HG02678 (cell line): ENCODE measurements around the gene MRRF.
A peak's percentile ranks its signal among the peaks of the same experiment; 100 is the strongest.

Experiments
- ATAC-seq: cut with Tn5 transposase; IDR thresholded peaks from one replicate; pipeline ENCODE4 v1.9.1; 2021; ENCODE audit warnings: mild to moderate bottlenecking, moderate library complexity; ENCODE audit not compliant: unreplicated experiment

MRRF gene, protein sequence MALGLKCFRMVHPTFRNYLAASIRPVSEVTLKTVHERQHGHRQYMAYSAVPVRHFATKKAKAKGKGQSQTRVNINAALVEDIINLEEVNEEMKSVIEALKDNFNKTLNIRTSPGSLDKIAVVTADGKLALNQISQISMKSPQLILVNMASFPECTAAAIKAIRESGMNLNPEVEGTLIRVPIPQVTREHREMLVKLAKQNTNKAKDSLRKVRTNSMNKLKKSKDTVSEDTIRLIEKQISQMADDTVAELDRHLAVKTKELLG

DNA sequence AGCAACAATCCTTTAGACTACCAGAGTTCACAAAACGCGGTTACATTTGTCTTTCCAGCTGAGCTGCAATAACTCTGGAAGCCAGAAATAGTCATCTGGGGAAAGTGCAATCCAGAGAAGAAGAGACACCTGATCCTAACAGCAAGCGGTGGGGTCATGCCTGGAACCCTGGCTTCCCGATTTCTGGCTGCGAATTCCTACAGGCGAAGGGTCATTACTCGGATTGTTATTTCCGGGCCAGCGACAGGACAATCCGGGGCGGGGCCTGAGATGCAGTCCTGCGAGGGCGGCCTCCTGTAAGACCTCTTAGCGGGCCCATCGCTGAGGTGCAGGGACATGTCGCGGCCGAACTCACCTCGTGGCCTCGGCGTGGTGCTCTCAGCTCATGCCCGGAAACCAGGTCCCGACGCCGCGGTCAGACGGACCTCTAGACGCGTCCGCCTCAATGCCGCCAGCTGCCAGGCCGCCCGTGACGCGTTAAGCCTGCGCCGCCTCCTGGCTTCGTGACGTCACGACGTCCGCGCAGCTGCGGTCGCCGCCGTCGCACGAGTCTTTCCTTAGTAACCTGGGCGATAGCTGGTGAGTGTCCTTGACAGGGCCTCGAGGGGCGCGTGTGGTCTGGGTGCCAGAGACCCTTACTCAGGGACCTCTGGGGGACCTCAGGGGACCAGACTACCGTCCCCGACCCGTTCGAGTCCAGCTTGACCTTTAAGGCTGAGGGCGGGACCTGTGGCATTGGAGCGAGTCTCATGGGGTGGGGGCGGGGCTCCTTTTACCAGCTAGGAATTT, at the start of gene MRRF, which contains the start of gene RBM18:
TSS of gene MRRF (plus strand) at position 523 of the 789 bp plus-strand sequence. CDS start 6,010 bp downstream, outside the sequence.
TSS of gene RBM18 (minus strand) at position 481 of the 789 bp plus-strand sequence. CDS start 3,348 bp downstream, outside the sequence.
- peak; percentile 91 for ATAC-seq

DNA sequence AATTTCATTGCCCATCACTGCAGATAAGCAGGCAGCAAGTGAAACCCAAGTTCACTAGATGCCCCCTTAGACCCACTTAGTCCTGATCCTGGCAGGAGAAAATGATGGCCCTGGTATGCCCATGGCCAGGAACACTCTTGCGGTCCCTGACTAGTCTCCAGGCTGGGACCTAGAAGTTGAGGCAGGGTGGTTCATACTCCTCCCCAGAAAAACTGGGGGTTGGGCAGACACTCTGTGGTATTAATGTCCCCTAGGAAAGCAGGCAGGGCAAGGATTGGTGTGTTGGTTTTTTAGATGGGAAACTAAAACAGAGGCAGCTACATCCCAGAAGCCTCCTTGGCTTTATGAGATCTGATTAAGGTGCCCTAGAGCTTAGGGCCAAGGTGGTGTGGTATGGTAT, 49.0 kb upstream of the MRRF start:
- no peak for ATAC-seq

- ATAC-seq, result no peak
Measured at GRCh38 chr9:122216138-122216797, 48.4 kb upstream of the MRRF start.

GRCh38 chr9:122216798-122217418, 47.8 kb upstream of the MRRF start:
- no peak for ATAC-seq

GRCh38 chr9:122217640-122218039, 47.0 kb upstream of the MRRF start:
- ATAC-seq, result no peak

- ATAC-seq, result no peak
Measured at GRCh38 chr9:122218071-122218934, 46.4 kb upstream of the MRRF start.

- no peak for ATAC-seq
Measured at GRCh38 chr9:122218935-122219855, 45.5 kb upstream of the MRRF start.

DNA sequence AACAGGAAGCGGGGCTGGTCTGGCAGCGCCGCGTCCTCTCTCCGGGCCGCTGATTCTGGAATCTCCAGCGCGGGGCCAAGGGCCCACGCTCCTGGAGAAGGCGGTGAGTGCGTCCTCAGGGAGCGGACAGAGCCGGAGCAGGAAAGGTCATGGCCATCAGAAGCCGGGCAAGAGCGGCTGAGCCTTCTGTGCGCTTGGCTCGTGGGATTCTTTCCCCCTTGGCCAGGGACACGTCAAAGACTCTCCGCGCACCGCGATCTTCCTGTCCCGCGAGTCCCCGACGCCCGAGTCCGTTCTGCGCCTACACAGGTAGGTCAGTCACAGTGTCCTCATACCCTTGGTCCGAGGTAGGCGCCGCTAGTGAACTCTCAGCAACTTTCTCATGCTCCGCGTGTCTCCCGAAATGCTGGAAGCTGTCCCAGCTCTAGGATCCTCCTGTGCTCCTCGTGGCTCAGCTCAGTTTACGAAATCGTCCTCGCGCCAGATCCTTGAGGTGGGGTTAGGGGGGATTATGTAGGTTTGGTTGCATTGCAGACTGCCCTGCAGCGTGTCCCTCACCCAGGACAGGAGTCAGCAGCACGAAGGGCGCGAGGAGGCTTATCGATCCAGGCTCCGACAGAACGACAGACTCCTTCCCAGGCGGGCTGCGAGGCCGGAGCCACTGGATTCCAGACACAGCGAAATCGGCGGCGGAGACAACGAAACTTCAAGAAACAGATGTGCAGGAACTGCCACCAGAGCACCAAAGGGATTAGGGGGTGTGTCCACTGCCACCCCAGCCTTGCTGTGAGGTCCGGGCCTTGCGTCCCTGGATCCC, 44.6 kb upstream of the MRRF start:
- no peak for ATAC-seq

- no peak for ATAC-seq
Measured at GRCh38 chr9:122220673-122221182, 44.0 kb upstream of the MRRF start.

DNA sequence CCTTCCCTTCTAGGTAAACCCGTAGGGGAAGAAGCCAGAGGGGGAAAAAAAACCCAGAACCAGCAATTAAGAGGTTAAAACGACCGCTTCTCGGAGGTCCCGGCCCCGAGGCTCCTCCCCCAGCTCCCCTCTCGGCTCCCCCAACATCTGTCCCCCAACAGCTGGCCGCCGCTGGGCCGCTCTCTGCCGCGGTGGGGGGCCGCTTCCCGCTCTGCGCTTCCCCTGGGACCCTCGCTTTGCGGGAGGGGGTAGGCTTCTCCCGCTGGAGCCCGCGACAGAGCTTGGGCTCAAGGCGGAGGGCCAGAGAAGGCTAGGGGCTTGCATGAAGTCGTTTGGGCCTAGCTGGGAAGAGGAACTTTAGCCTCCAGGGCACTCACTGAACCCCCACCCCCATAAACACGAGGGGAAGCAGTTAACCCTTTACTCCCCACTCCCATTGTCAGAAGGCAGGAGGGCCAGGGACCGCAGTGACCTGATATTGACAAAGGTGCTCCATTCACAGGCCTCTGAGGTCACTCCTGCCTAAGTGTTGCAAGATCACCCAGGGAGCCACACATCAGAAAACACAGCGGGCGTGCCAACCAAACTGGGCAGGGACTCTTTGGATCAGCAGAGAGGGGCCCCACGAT, 43.4 kb upstream of the MRRF start:
- no peak for ATAC-seq

DNA sequence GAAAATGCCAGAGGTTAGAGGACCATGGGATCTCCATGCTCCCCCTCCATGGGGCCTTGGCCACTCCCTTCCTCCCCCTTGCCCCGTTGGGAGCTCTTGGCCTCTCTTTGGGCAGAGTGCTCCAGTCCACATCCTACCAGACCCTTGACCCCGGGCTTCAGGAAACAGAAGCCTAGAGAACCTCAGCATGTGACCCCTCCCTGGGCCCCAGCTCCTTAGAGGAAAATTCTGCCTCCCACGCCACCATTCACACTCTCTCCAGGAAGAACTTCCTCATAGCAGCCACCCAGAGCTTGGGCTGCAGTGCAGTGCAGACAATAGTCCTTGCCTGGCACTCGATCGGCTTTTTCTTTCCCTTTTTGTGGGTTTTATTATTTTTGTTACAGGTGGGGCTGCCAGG, 41.9 kb upstream of the MRRF start:
- ATAC-seq, result no peak

GRCh38 chr9:122223435-122223834, 41.2 kb upstream of the MRRF start:
- ATAC-seq, result no peak

DNA sequence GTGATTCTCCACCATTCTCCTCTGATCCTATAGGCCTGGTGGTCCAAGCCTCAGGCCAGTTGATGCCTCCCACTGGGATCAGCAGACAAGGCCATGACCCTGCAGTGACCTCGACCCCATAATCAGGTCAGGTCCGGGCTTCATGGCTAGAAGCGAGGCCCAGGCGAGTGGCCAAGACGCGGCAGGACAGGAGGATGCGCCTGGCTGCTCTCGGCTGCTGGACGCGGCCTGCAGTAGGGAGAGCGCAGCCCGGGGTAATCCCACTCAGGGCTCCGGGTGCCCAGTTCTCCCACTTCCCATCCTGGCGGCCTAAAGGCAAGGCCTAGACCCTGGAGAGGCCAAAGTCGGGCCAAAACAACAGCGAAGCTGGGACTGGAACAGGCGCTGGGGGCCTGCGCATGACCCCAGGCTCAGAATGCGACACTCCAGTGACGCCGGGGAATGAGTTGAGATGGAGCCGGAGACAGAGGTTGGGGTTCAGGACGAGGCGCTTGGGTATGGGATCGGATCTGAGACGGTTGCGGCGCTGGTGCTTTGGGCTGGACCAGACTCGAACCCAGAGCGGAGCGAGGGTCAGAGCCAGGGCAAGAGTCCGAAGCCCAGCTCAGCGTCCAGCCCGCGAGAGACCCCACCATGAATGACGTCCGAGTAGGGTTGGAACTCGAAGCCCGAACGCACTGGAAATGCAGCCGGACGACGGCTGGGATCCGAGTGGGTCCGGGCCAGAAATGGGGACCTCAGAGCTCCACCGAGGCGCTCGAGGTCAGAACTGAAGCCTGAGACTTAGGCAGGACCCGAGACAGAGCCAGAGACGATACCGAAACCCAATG, 39.2 kb upstream of the MRRF start:
- no peak for ATAC-seq

DNA sequence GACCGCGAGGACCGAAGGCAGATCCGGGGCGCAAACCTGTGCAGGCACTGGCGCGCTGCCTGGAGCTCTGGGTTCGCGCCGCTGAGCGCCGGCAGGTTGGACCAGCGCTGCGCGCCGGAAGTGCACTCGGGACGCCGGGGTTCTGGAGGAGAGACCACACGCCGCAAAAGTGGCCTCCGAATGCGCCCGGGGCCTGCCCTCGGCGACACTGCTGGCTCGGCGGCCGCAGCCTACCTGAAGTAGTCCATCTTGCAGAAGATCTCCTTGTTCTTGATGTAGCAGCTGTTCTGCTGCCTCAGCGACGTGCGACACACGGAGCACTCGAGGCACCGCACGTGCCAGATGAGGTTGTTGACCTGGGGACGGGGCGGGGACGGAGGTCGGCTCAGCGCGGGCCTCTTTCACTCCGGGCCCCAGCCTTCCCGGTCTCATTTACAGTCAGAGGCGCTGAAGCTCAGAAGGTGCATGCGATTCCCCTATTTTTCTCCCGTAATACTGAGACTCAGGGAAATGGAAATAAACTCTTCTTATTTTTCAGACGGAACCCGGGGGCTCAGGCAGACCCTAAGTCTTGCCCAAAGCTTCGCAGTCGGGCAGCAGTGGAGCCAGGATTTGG, 38.4 kb upstream of the MRRF start:
- no peak for ATAC-seq

- no peak for ATAC-seq
Measured at GRCh38 chr9:122226758-122227574, 37.7 kb upstream of the MRRF start.

DNA sequence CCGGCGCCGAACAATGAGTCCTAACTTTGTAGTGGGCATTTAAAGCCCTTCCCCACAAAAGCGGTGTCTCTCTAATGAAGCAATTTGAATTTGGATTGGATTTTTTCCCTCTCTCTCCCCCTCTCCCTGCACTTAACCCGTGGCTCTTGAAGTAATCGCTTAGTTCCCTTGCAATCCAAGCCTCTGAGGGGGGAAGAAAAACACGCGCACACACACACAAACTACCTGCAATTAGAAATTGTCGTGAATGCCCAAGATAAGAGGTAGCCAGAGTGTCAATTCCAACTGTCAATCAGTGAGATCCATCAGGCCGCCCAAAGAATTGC, 37.1 kb upstream of the MRRF start:
- no peak for ATAC-seq
